B cell (primary cell): Measurements from ENCODE around the gene CCR3. TPM values are rescaled to one million over a fixed set of nuclear protein-coding genes. Genes with fewer than 3 reads are reported as not detected.

Source experiments
- ATAC-seq: fragments of 200-7000 bp; cut with Tn5 transposase; one replicate; pipeline ENCODE4 v1.10.0; 2021; ENCODE audit warnings: low read depth, mild to moderate bottlenecking, moderate number of reproducible peaks, moderate library complexity
- CTCF ChIA-PET: fragments of 350-600 bp; sonication (Branson Sonifier 250); formaldehyde crosslinking; loops from one replicate; lab custom pipeline; 2021; ENCODE audit warnings: antibody characterized with exemption, inconsistent platforms; lab: Charles Lee
- POLR2A ChIA-PET: fragments of 350-600 bp; sonication (Branson Sonifier 250); formaldehyde crosslinking; loops from one replicate; lab custom pipeline; 2021; ENCODE audit warnings: antibody characterized with exemption; lab: Charles Lee
- DNase-seq: peaks from one replicate; pipeline ENCODE4 v3.0.0; 2013
- H2AFZ ChIP-seq: 2 replicates; pipeline ENCODE4 v1.6.1; 2012; ENCODE audit warnings: mild to moderate bottlenecking, low read depth, low read length; ENCODE audit not compliant: insufficient read depth, poor library complexity, severe bottlenecking
- H3K27ac ChIP-seq, 2 donors: 1 replicate in 1 of 2; 2 replicates in 1 of 2; pipeline ENCODE4 v1.5.1; 2012 to 2013; ENCODE audit warnings: low read length in 2 of 2, mild to moderate bottlenecking in 2 of 2, moderate library complexity in 1 of 2
- H3K27me3 ChIP-seq, 4 experiments: fragments of 200-600 bp in 1 of 4; sonication (generic) in 1 of 4; replicated peaks in 1 of 4; 1 replicate in 2 of 4; 2 replicates in 2 of 4; pipeline versions ENCODE4 v1.6.1 to v1.7.0; 2013 to 2016; ENCODE audit warnings: low read length in 3 of 4, mild to moderate bottlenecking in 2 of 4, mixed read lengths in 1 of 4, moderate library complexity in 1 of 4; ENCODE audit not compliant: insufficient read depth in 4 of 4, control insufficient read depth in 3 of 4; ENCODE audit errors: control extremely low read depth in 1 of 4
- H3K36me3 ChIP-seq, 2 experiments: replicated peaks in 1 of 2; 1 replicate in 1 of 2; 2 replicates in 1 of 2; pipeline versions ENCODE4 v1.6.1 to v1.7.1; 2013; ENCODE audit warnings: low read length in 1 of 2; ENCODE audit not compliant: insufficient read depth in 2 of 2, control insufficient read depth in 1 of 2; ENCODE audit errors: control extremely low read depth in 1 of 2, extremely low read depth in 1 of 2
- H3K4me1 ChIP-seq, 2 donors: fragments of 200-600 bp in 1 of 2; sonication (generic) in 1 of 2; 1 replicate in 1 of 2; 2 replicates in 1 of 2; pipeline versions ENCODE4 v1.5.1 to v1.6.1; 2013 to 2017; ENCODE audit warnings: low read length in 2 of 2; ENCODE audit not compliant: control insufficient read depth in 2 of 2, insufficient read depth in 2 of 2
- H3K4me2 ChIP-seq: replicated peaks from 2 replicates; pipeline ENCODE3; 2012; ENCODE audit warnings: mild to moderate bottlenecking, low read depth, low read length; ENCODE audit not compliant: poor library complexity, severe bottlenecking
- H3K4me3 ChIP-seq, 5 experiments: fragments of 200-600 bp in 1 of 5; sonication (generic) in 1 of 5; 1 replicate in 3 of 5; 2 replicates in 2 of 5; pipeline versions ENCODE4 v1.5.1 to v1.7.0; 2011 to 2016; ENCODE audit warnings: low read length in 4 of 5, mild to moderate bottlenecking in 4 of 5, low read depth in 2 of 5, control low read depth in 1 of 5, moderate library complexity in 1 of 5; ENCODE audit not compliant: insufficient read depth in 1 of 5; ENCODE audit errors: control extremely low read depth in 1 of 5, extremely low read depth in 1 of 5
- H3K79me2 ChIP-seq: fragments of 200-600 bp; sonication (generic); one replicate; pipeline ENCODE4 v1.6.0; 2016; ENCODE audit warnings: low read length; ENCODE audit not compliant: control insufficient read depth, insufficient read depth
- H3K9ac ChIP-seq: fragments of 200-600 bp; sonication (generic); 2 replicates; pipeline ENCODE4 v1.6.1; 2017; ENCODE audit warnings: mild to moderate bottlenecking, low read length, moderate library complexity
- H3K9me3 ChIP-seq, 3 donors: one replicate each; pipeline versions ENCODE4 v1.6.1 to v1.7.1; 2013; ENCODE audit warnings: low read length in 2 of 3; ENCODE audit not compliant: control insufficient read depth in 2 of 3, insufficient read depth in 1 of 3; ENCODE audit errors: control extremely low read depth in 1 of 3
- H4K20me1 ChIP-seq: 2 replicates; pipeline ENCODE4 v1.6.0; 2012; ENCODE audit warnings: mild to moderate bottlenecking, low read length; ENCODE audit not compliant: insufficient read depth, control insufficient read depth, poor library complexity, severe bottlenecking
- H3K27ac Mint-ChIP-seq: one replicate; pipeline ENCODE4 v1.8.0; 2021; ENCODE audit warnings: mixed read lengths
- H3K27me3 Mint-ChIP-seq: one replicate; pipeline ENCODE4 v1.8.0; 2021; ENCODE audit warnings: mixed read lengths
- H3K4me1 Mint-ChIP-seq: one replicate; pipeline ENCODE4 v1.8.0; 2021; ENCODE audit warnings: mixed read lengths
- H3K4me3 Mint-ChIP-seq: one replicate; pipeline ENCODE4 v1.8.0; 2021; ENCODE audit warnings: mixed read lengths
- H3K9me3 Mint-ChIP-seq: one replicate; pipeline ENCODE4 v1.8.0; 2022; ENCODE audit warnings: mixed read lengths; ENCODE audit not compliant: insufficient read depth
- CTCF ChIP-seq: fragments of 200-600 bp; IDR thresholded peaks from one replicate; pipeline ENCODE4 v1.8.0; 2022; ENCODE audit warnings: antibody characterized with exemption, mild to moderate bottlenecking
- EZH2 ChIP-seq: IDR thresholded peaks from 2 replicates; pipeline ENCODE4 v1.6.1; 2012; ENCODE audit warnings: borderline replicate concordance, low read depth, mild to moderate bottlenecking, moderate library complexity, low read length; ENCODE audit not compliant: insufficient read depth, poor library complexity, severe bottlenecking
- WGBS: methylation state at CpG from one replicate; pipeline ENCODE4 v1.1.5; 2013; ENCODE audit warnings: missing lambda C conversion rate; ENCODE audit not compliant: insufficient coverage; 5-methylcytosine and 5-hydroxymethylcytosine counted together
- intact Hi-C: fragments of 100-400 bp; cut with micrococcal nuclease; formaldehyde crosslinking; loops from one replicate; pipeline ENCODE4 v1.10.0; 2022
- polyA plus RNA-seq: library from polyadenylated mRNA; depleted of rRNA; stranded (reverse); fragments of >200 nt; gene quantifications from 2 replicates; pipeline ENCODE4 v1.2.3, GENCODE V29; 2012
- total RNA-seq, 2 donors: library from RNA; stranded (reverse); fragments of 120-200 nt in 1 of 2; gene quantifications; 1 replicate in 1 of 2; 2 replicates in 1 of 2; pipeline versions ENCODE4 v1.2.3 to v1.2.4, GENCODE V29; 2013 to 2022

CCR3 gene
- total and polyA plus RNA-seq, 2 donors (not counting 1 experiment from before 2014, with no cell fraction given): 0.19 TPM; not detected in 1

- no peaks in the 10 kb centered on the region for H3K79me2 ChIP-seq
Measured at GRCh38 chr3:46215810-46216414, 26.3 kb upstream of the CCR3 start.

More at GRCh38 chr3:46215810-46216414, 26.3 kb upstream of the CCR3 start:
- no peak overlapping the region for H2AFZ ChIP-seq
- 100% methylated on average over 1 of the region's 4 CpGs for WGBS
- H3K9ac ChIP-seq: no peak overlapping the region
- Mint-ChIP-seq H3K27ac (no peak overlapping the region), H3K9me3 (peaks cover 3% of the 10 kb centered on the region), H3K4me1 (peaks cover 10% of the 10 kb centered on the region), H3K4me3 (no peak overlapping the region), H3K27me3 (no peaks in the 10 kb centered on the region)
- no peak overlapping the region for H3K4me2 ChIP-seq
- ATAC-seq (no peak), DNase-seq (no peak)
- no peak overlapping the region for H3K4me3 ChIP-seq
- TF ChIP-seq EZH2 (no peak), CTCF (no peak)
- H3K27ac ChIP-seq: no peak overlapping the region
- H3K27me3 ChIP-seq: peaks cover 0 to 5% (median 2%) of the 10 kb centered on the region in 4 experiments
- H3K4me1 ChIP-seq: peaks cover 11 to 16% of the 10 kb centered on the region in 2 donors
- no peaks in the 10 kb centered on the region for H3K36me3 ChIP-seq
- ChIA-PET CTCF (interaction anchor here (0.9 to 5.1 kb wide), 7 partner anchors 9 to 153 kb away, joined by 3 to 37 read pairs (median 3); partner anchors contain the start of genes CCR1 and CCR5), POLR2A (no interaction called here)
- H3K9me3 ChIP-seq: no peaks in the 10 kb centered on the region
- no peaks in the 10 kb centered on the region for H4K20me1 ChIP-seq
- intact Hi-C loops: no loop called here
